Dedifferentiated amniotic fluid mesenchymal stem cell (primary cell): ENCODE results near the gene FOXP4.

Experiments used
- DNase-seq: peaks from one replicate; pipeline ENCODE4 v3.0.0-alpha.2; 2016; ENCODE audit errors: extremely low spot score

FOXP4 gene

GRCh38 chr6:41563060-41563776 lies 17.0 kb downstream of the FOXP4 start:
- DNase-seq: no peak

DNA sequence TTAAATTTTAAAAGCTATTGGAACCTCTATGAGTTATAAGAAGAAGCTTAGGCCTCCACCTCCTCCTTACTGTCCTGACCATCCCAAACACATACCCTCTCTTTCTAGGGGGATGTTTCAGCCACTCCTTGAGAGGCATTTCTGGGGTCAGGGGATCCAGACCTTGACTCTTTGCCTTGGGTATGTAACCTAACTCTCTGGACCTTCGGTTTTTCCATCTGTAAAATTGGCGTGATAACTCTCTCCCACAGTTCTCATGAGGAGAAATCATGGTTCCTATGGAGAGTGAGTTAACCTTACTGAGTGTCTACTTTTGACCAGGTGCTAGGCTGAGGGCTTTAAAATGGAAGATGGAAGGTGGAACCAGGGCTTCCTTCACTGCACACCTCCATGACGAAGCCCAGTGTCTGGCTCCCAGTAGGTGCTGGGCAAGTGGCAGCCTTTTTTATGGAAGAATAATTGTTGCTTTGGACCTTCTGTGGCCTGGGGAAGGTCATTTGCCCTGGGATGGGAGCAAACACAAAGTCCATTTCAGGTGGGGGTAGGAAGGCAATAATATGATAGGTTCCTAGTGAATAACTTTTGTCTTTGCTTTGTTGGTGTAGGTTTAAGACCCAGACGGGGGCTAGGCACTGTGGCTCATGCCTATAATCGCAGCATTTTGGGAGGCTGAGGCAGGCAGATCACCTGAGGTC lies 18.4 kb downstream of the FOXP4 start:
- no peak for DNase-seq

DNA sequence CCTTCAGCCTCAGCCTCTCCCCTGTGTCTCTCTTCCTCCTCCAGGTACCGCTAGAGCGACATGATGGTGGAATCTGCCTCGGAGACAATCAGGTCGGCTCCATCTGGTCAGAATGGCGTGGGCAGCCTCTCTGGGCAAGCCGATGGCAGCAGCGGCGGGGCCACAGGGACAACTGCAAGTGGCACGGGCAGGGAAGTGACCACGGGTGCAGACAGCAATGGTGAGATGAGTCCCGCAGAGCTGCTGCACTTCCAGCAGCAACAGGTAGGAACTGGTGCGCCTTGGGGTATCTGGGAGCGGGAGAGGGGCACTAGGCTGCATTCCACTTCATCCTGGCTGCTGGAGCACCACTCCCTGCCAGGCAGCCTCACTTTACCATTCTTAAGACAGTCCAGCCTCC lies 19.5 kb downstream of the FOXP4 start:
- no peak for DNase-seq

DNA sequence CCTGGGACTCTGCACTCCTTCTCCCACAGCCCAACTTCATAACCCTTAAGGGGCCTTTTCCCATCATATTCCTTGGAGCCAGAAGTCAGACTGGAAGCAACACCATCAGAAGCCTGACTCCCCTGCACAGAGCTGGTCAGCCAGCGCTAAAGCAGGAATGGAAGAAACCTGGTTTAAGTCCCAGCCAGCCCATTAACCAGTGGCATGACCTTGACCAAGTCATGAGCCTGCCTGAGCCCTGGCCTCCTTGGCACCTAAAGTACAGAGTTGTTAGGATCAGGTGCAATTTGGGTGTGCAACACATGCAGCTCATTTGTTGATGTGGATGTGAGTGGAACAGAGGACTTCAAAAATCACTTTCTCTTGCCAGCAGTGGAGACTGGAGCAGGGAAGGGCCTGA lies 20.8 kb downstream of the FOXP4 start:
- DNase-seq: no peak

GRCh38 chr6:41567684-41568083 lies 21.5 kb downstream of the FOXP4 start:
- DNase-seq: no peak

GRCh38 chr6:41568202-41568584 lies 22.0 kb downstream of the FOXP4 start:
- no peak for DNase-seq

GRCh38 chr6:41568585-41569384 lies 22.6 kb downstream of the FOXP4 start:
- no peak for DNase-seq

GRCh38 chr6:41570259-41570615 lies 24.1 kb downstream of the FOXP4 start:
- no peak for DNase-seq

DNA sequence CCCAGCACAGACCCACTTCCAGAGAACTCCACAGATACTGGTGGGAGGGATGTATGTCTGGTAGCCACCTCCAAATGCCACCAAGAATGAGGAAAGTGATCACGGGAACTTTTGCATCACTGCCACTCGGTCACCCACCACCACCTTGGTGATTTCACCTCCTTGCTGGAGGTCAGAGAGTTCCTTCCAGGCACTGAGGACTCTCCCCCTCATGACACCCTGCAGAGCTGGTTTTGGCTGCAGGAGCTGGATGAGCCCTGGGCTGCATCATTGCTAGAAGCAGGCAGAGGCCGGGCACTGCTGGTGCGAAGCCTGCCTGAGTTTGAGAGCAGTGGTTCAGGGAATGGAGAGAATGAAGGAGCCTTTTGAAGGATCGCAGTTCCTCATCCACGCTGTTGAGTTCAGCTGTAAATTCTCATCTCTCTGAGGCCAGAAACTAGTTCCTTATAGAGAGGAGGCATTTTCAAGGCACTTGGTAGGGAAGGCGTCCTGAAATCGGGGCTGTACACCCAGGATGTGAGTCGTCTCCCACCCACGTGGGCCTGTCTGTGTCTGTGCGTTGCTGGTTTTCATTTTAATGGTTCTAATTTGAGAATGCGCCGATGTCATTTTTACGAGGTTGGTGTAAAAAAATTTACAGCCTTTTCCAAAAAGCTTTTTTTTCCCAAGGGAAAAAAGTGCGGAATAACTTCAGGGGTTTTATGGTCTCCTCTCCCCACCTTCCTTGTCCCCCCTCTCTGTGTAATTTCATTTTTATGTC lies 25.0 kb downstream of the FOXP4 start:
- no peak for DNase-seq

DNA sequence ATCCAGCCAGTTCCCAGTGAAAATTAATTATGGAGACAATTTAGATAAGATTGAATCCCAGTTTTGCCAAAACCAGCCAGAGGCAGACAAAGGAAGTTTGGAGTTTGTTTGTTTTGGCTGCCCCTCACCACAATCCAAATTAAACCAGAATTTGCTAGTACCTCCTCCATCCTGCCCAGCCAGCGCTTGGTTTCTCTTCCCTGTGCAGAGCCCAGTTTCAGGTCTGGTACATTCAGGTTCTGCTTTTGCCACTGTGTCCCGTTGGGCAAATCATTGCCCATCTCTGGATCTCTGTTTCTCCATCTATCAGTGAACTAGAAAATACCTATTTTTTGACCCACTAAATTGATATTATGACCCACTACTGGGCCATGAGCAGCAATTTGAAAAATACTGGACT lies 26.4 kb downstream of the FOXP4 start:
- DNase-seq: no peak

- DNase-seq: no peak
Measured at GRCh38 chr6:41573276-41573675, 27.1 kb downstream of the FOXP4 start.

DNA sequence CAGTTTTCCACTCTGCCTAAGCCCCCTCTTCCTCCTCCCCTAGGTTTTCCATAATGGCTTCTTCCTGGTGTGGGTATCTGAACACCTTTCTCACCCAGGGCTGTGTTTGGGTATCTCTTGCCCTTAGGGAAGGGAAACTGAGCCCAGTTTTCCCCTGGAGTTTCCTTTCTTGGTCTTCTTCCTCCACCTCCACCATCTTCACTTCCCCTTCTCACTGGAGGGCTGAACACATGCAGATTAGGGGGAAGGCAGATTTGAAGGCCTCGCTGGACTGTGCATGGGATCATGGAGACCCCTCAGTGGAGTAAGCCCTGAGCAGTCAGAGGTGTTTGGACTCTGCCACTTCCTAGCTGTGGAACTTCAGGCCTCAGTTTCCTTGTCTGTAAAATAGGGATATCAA lies 27.8 kb downstream of the FOXP4 start:
- DNase-seq: no peak

DNA sequence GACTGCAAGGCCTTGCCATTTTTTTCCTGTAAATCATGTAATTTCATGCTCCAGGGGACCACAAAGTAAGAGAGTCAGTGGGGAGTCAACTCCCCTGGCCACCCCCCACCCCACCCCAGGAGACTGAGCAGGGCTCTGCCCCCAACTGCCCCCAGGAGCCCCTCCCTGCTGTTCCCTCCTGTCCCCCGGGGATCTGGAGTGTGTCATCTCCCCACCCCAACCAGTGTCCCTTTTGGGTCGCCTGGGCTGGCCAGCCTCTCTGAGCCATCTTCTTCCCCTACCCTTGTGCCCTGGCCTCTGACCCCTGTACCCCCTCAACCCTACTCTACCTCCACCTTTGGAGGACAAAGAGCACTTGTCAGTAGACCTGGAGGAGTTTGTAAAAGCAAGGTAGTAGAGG lies 29.4 kb downstream of the FOXP4 start:
- DNase-seq: no peak

GRCh38 chr6:41576667-41577066 lies 30.5 kb downstream of the FOXP4 start:
- DNase-seq: no peak

- DNase-seq: no peak
Measured at GRCh38 chr6:41577356-41578216, 31.4 kb downstream of the FOXP4 start.

GRCh38 chr6:41578217-41579087 lies 32.3 kb downstream of the FOXP4 start:
- DNase-seq: no peak

DNA sequence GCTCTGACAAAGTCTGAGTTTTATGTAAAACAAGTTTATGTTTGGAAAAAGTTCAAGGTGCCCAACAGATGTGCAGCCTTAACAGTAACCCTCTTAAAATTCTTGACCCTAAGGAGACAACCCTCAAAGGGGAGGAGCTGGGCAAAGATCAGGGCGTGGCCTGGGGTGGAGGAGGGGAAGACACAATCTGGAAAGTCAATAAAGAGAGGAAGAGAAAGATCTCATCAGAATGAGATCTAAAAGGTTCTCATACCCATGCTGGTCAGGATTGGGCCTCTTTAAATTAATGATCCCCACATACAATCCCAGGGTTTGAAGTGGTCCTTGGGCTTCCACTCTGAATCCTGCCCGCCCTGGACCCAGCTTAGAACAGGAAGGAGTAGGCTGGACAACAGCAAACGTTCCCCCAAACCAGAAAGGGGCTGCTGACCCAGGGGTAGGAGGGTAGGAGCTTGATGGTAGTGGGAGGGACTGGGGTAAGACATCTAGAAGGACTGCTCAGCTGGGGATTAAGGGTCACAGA lies 33.0 kb downstream of the FOXP4 start:
- DNase-seq: no peak

- DNase-seq: no peak
Measured at GRCh38 chr6:41580690-41581089, 34.5 kb downstream of the FOXP4 start.

DNA sequence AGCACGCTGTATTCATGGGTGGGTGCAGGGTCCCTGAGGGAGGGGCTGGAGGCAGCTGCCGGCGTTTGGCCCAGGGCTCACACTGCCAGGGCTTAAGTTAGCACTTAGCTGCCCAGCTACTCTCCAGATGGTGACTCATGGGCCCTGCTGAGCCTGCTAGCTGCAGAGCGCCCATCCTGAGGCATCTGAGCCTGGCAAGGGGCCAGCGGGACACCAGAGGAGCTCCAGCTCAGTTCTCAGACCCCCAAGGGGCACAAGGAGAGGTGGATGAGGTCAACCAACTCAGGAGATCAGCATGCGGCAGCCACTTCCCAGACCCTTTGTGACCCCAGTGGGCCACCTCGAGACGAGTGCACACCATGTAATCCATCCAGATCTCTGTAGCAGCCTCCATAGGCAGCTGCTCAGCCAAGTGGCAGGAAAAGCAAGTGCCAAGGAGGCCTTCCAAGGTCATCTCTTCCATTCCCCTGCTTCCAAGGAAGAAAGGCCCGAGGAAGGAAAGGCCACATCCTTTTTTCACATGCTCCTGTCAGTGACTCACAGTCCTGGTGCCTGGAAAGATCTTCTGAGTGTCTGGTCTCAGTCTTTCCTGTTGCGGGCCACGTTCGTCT lies 35.3 kb downstream of the FOXP4 start:
- peak; percentile 55 for DNase-seq

DNA sequence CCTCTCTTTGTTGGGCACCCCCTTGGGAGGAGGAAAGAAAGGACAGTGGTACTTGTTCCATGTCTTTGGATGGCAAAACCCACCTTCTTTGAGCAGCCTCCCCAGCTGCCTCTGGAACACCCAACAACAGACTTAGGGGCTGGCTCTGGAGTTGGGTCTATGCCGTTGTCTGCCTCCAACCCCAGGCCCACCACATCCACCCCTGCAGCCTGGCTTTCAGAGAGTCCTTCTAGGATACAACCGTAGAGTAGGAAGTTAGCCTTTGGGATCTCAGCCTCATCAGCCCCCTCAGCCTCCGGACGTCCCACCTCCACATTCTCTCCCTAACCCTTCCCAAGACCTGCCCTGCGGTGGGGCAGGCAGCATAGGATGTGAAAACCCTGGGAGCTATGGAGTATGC lies 36.4 kb downstream of the FOXP4 start:
- no peak for DNase-seq
